Measurements from ENCODE around the gene AP2S1.

AP2S1 gene

DNA sequence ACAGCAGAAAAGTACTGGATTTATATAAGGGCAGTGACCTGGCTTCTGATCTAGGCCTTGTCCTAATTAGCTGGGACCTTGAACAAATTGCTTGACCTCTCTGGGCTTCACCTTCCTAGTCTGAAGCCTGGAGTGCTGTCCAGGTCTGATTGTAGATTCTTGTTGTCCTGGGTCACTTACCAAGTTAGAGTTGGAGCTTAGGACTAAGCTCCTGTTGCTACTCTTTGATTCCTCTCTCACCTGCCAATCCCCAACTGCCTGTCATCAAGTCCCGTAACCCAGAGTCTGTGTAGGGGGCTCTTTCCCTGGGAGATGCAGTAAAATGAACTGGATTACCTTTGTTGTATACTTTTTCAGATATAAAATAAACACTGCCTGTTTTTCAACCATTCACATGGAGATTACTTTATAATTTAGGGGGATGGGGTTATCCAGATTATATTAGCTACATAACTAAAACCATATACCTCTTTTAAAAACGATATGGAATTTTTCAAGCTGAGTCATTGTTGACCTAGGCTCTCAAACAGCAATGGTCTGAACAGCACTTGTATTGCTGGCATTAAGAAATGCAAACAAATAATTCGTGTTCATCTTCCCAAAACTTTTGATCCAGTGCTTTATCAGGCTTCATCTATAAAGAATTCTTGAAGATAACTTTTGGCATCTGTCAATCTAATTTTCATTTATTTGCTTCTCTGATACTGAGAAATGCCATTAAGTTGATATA lies 15.9 kb upstream of the AP2S1 start:
- Histone ChIP-seq H3K4me1 (ENCODE audit: insufficient read depth, insufficient read length) (no peaks in the 10 kb centered on the region), H3K4me3 (ENCODE audit: insufficient read length, low read depth) (no peak overlapping the region), H3K9ac (ENCODE audit: insufficient read length, low read depth) (no peak overlapping the region), H3K9me3 (ENCODE audit: insufficient read depth, low read length) (no peaks in the 10 kb centered on the region), H3K27me3 (ENCODE audit: insufficient read depth, insufficient read length) (no peaks in the 10 kb centered on the region), H3K36me3 (ENCODE audit: insufficient read depth, insufficient read length, low read length) (peaks cover 11% of the 10 kb centered on the region)
- no peak for DNase-seq (ENCODE audit: low read depth, low spot score)
- TF ChIP-seq ZNF274 (IDR thresholded peaks at IDR 0.05; ENCODE audit: low read depth, low read length) (no peak), SUZ12 (IDR thresholded peaks at IDR 0.05; ENCODE audit: extremely low read depth, insufficient read depth, insufficient read length) (no peak), YY1 (IDR thresholded peaks at IDR 0.05; ENCODE audit: insufficient read depth, insufficient read length) (no peak)

DNA sequence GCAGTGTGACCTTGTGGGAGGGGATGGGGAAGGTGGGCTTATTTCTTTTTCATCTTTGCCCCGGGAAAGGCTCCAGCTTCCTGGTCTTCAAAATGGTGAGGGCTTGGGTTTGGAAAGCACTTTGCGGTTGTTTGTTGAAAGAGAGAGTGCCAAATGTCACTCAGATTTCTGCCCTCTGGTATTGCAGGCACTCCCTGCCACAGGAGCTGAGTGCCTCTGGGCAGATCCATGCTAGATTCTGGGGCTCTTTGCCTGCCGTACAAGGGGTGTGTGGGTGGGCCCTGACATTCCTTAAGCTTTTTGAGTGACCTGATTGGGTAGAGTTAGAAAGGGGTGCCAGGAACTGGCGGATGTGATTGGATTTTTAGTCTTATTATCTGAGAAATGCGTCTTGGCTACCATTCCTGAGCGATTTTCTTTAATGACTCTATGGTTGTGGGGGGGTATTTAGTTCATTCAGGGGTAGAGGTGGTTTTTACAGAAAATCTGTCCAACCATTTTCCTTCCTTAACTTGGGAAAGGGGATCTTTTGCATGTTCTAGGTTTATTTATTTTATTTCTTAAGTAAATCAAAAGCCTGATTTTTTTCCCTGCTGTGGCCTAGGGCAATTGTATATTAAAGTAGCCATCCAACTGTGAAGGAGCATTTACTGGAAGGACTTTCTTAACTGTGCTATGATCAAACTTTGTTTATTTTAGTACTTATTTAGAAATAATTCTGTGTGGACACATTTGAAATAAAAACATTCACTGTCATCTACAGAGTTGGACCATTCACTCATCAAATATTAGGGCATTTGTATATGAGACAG lies 13.4 kb upstream of the AP2S1 start:
- no peak for DNase-seq (ENCODE audit: low read depth, low spot score)
- Histone ChIP-seq H3K4me3 (ENCODE audit: insufficient read length, low read depth) (peak overlapping the region; percentile 62), H3K27me3 (ENCODE audit: insufficient read depth, insufficient read length) (no peaks in the 10 kb centered on the region), H3K36me3 (ENCODE audit: insufficient read depth, insufficient read length, low read length) (peaks cover 8% of the 10 kb centered on the region), H3K4me1 (ENCODE audit: insufficient read depth, insufficient read length) (no peaks in the 10 kb centered on the region), H3K9ac (ENCODE audit: insufficient read length, low read depth) (peak overlapping the region; percentile 89), H3K9me3 (ENCODE audit: insufficient read depth, low read length) (no peaks in the 10 kb centered on the region)
- TF ChIP-seq ZNF274 (IDR thresholded peaks at IDR 0.05; ENCODE audit: low read depth, low read length) (no peak), SUZ12 (IDR thresholded peaks at IDR 0.05; ENCODE audit: extremely low read depth, insufficient read depth, insufficient read length) (no peak), YY1 (IDR thresholded peaks at IDR 0.05; ENCODE audit: insufficient read depth, insufficient read length) (no peak)

- Histone ChIP-seq H3K27me3 (ENCODE audit: insufficient read depth, insufficient read length) (no peaks in the 10 kb centered on the region), H3K9ac (ENCODE audit: insufficient read length, low read depth) (peak overlapping the region; percentile 89), H3K9me3 (ENCODE audit: insufficient read depth, low read length) (no peaks in the 10 kb centered on the region), H3K4me1 (ENCODE audit: insufficient read depth, insufficient read length) (no peaks in the 10 kb centered on the region), H3K36me3 (ENCODE audit: insufficient read depth, insufficient read length, low read length) (peaks cover 7% of the 10 kb centered on the region), H3K4me3 (ENCODE audit: insufficient read length, low read depth) (peak overlapping the region; percentile 62)
- DNase-seq (ENCODE audit: low read depth, low spot score): no peak
- TF ChIP-seq YY1 (IDR thresholded peaks at IDR 0.05; ENCODE audit: insufficient read depth, insufficient read length) (no peak), ZNF274 (IDR thresholded peaks at IDR 0.05; ENCODE audit: low read depth, low read length) (no peak), SUZ12 (IDR thresholded peaks at IDR 0.05; ENCODE audit: extremely low read depth, insufficient read depth, insufficient read length) (no peak)
Measured at GRCh38 chr19:46862974-46863632, 12.5 kb upstream of the AP2S1 start.

GRCh38 chr19:46862503-46862834 lies 11.8 kb upstream of the AP2S1 start:
- no peaks in the 10 kb centered on the region for H3K27me3 ChIP-seq (ENCODE audit: insufficient read depth, insufficient read length)
- peak overlapping the region; percentile 89 for H3K9ac ChIP-seq (ENCODE audit: insufficient read length, low read depth)
- peak overlapping the region; percentile 62 for H3K4me3 ChIP-seq (ENCODE audit: insufficient read length, low read depth)
- peaks cover 7% of the 10 kb centered on the region for H3K36me3 ChIP-seq (ENCODE audit: insufficient read depth, insufficient read length, low read length)
- H3K4me1 ChIP-seq (ENCODE audit: insufficient read depth, insufficient read length): no peaks in the 10 kb centered on the region
- TF ChIP-seq SUZ12 (IDR thresholded peaks at IDR 0.05; ENCODE audit: extremely low read depth, insufficient read depth, insufficient read length) (no peak), ZNF274 (IDR thresholded peaks at IDR 0.05; ENCODE audit: low read depth, low read length) (no peak), YY1 (IDR thresholded peaks at IDR 0.05; ENCODE audit: insufficient read depth, insufficient read length) (no peak)
- H3K9me3 ChIP-seq (ENCODE audit: insufficient read depth, low read length): no peaks in the 10 kb centered on the region
- DNase-seq (ENCODE audit: low read depth, low spot score): no peak

- TF ChIP-seq YY1 (IDR thresholded peaks at IDR 0.05; ENCODE audit: insufficient read depth, insufficient read length) (no peak), SUZ12 (IDR thresholded peaks at IDR 0.05; ENCODE audit: extremely low read depth, insufficient read depth, insufficient read length) (no peak), ZNF274 (IDR thresholded peaks at IDR 0.05; ENCODE audit: low read depth, low read length) (no peak)
- Histone ChIP-seq H3K4me3 (ENCODE audit: insufficient read length, low read depth) (peak overlapping the region; percentile 62), H3K27me3 (ENCODE audit: insufficient read depth, insufficient read length) (no peaks in the 10 kb centered on the region), H3K9me3 (ENCODE audit: insufficient read depth, low read length) (no peaks in the 10 kb centered on the region), H3K9ac (ENCODE audit: insufficient read length, low read depth) (peak overlapping the region; percentile 89), H3K4me1 (ENCODE audit: insufficient read depth, insufficient read length) (no peaks in the 10 kb centered on the region), H3K36me3 (ENCODE audit: insufficient read depth, insufficient read length, low read length) (peaks cover 7% of the 10 kb centered on the region)
- no peak for DNase-seq (ENCODE audit: low read depth, low spot score)
Measured at GRCh38 chr19:46861691-46862502, 11.3 kb upstream of the AP2S1 start.

GRCh38 chr19:46860846-46861690 lies 10.4 kb upstream of the AP2S1 start, which contains the start of gene ARHGAP35:
Gene ARHGAP35, plus strand, starts transcription at chr19:46860997. Its CDS starts 57,679 bp downstream, at chr19:46918676.
- DNase-seq (ENCODE audit: low read depth, low spot score): no peak
- no peaks in the 10 kb centered on the region for H3K27me3 ChIP-seq (ENCODE audit: insufficient read depth, insufficient read length)
- H3K4me3 ChIP-seq (ENCODE audit: insufficient read length, low read depth): peak within 1 kb of the TSS; percentile 88
- H3K9ac ChIP-seq (ENCODE audit: insufficient read length, low read depth): peak within 1 kb of the TSS; percentile 98
- no peaks in the 10 kb centered on the region for H3K9me3 ChIP-seq (ENCODE audit: insufficient read depth, low read length)
- TF ChIP-seq YY1 (IDR thresholded peaks at IDR 0.05; ENCODE audit: insufficient read depth, insufficient read length): no peak
- no peak for TF ChIP-seq SUZ12 (IDR thresholded peaks at IDR 0.05; ENCODE audit: extremely low read depth, insufficient read depth, insufficient read length)
- TF ChIP-seq ZNF274 (IDR thresholded peaks at IDR 0.05; ENCODE audit: low read depth, low read length): no peak
- H3K4me1 ChIP-seq (ENCODE audit: insufficient read depth, insufficient read length): peaks cover 4% of the 10 kb centered on the region
- H3K36me3 ChIP-seq (ENCODE audit: insufficient read depth, insufficient read length, low read length): peaks cover 5% of the 10 kb centered on the region
